Peyer's patch (tissue), 4 donors: ENCODE results near the gene NODAL.

Experiments
- CTCF ChIP-seq, 6 experiments: fragments of 450-650 bp in 4 of 6; fragments of 200-600 bp in 2 of 6; sonication (generic) in 1 of 6; IDR thresholded peaks; one replicate each; pipeline ENCODE4 v1.5.1; 2017 to 2019; ENCODE audit warnings: antibody characterized with exemption in 6 of 6, mild to moderate bottlenecking in 3 of 6, moderate library complexity in 1 of 6
- POLR2A ChIP-seq, 2 donors: fragments of 450-650 bp; IDR thresholded peaks; one replicate each; pipeline ENCODE4 v1.5.1; 2017; ENCODE audit warnings: antibody characterized with exemption in 2 of 2, mild to moderate bottlenecking in 2 of 2, moderate library complexity in 2 of 2

GRCh38 chr10:70445718-70446657, 4.5 kb upstream of the NODAL start:
- TF ChIP-seq CTCF (IDR thresholded peaks at IDR 0.05) (no peak), POLR2A (IDR thresholded peaks at IDR 0.05) (no peak)
